GM23338 (cell line): ENCODE measurements around the gene TIAM1. TPM values are rescaled to one million over a fixed set of nuclear protein-coding genes. Genes with fewer than 3 reads are reported as not detected.

ENCODE experiments used
- ATAC-seq: fragments of 200-7000 bp; cut with Tn5 transposase; 3 replicates; pipeline ENCODE4 v1.9.1; 2020
- DNase-seq: peaks from one replicate; pipeline ENCODE4 v3.0.0-alpha.2; 2015; ENCODE audit warnings: low spot score
- H2AFZ ChIP-seq: fragments of 200-600 bp; sonication (generic); 2 replicates; pipeline ENCODE4 v1.8.0; 2016; ENCODE audit warnings: antibody characterized with exemption, mild to moderate bottlenecking, moderate library complexity
- H3F3A ChIP-seq: fragments of 200-600 bp; sonication (generic); replicated peaks from 2 replicates; pipeline ENCODE4 v1.8.0; 2017; ENCODE audit warnings: antibody characterized with exemption, mixed run types, low read depth
- H3K27ac ChIP-seq: fragments of 200-600 bp; sonication (generic); 2 replicates; pipeline ENCODE4 v1.6.1; 2016; ENCODE audit warnings: low read depth
- H3K27me3 ChIP-seq: fragments of 200-600 bp; sonication (generic); 2 replicates; pipeline ENCODE4 v1.8.0; 2016; ENCODE audit warnings: mild to moderate bottlenecking, mixed run types, moderate library complexity; ENCODE audit not compliant: insufficient read depth
- H3K36me3 ChIP-seq: fragments of 200-600 bp; sonication (generic); 2 replicates; pipeline ENCODE4 v1.8.0; 2016; ENCODE audit warnings: mild to moderate bottlenecking; ENCODE audit not compliant: insufficient read depth
- H3K4me1 ChIP-seq: fragments of 200-600 bp; sonication (generic); 2 replicates; pipeline ENCODE4 v1.8.0; 2016; ENCODE audit warnings: mild to moderate bottlenecking, moderate library complexity; ENCODE audit not compliant: insufficient read depth
- H3K4me2 ChIP-seq: fragments of 200-600 bp; sonication (generic); 2 replicates; pipeline ENCODE4 v1.7.1; 2017; ENCODE audit warnings: mixed run types
- H3K4me3 ChIP-seq: fragments of 200-600 bp; sonication (generic); 2 replicates; pipeline ENCODE4 v1.6.1; 2016; ENCODE audit warnings: mixed run types
- H3K79me2 ChIP-seq: fragments of 200-600 bp; sonication (generic); replicated peaks from 2 replicates; pipeline ENCODE4 v1.8.0; 2017; ENCODE audit warnings: mild to moderate bottlenecking; ENCODE audit not compliant: insufficient read depth
- H3K9me2 ChIP-seq: fragments of 200-600 bp; sonication (generic); 2 replicates; pipeline ENCODE4 v1.8.0; 2017; ENCODE audit not compliant: insufficient read depth
- H4K20me1 ChIP-seq: fragments of 200-600 bp; sonication (generic); replicated peaks from 2 replicates; pipeline ENCODE4 v1.8.0; 2017; ENCODE audit warnings: mild to moderate bottlenecking; ENCODE audit not compliant: insufficient read depth
- H3K27ac Mint-ChIP-seq: 2 replicates; pipeline ENCODE4 v1.8.0; 2020; ENCODE audit warnings: inconsistent platforms, mild to moderate bottlenecking, moderate library complexity, mixed read lengths
- H3K27me3 Mint-ChIP-seq: 3 replicates; pipeline ENCODE4 v1.8.0; 2022; ENCODE audit warnings: low read depth, mild to moderate bottlenecking, moderate library complexity, mixed read lengths, inconsistent platforms; ENCODE audit not compliant: insufficient read depth, poor library complexity
- H3K36me3 Mint-ChIP-seq: 3 replicates; pipeline ENCODE4 v1.8.0; 2021; ENCODE audit warnings: low read depth, mild to moderate bottlenecking, inconsistent platforms, moderate library complexity, mixed read lengths
- H3K4me1 Mint-ChIP-seq: 3 replicates; pipeline ENCODE4 v1.8.0; 2020; ENCODE audit warnings: mild to moderate bottlenecking, inconsistent platforms, mixed read lengths
- H3K4me3 Mint-ChIP-seq: 3 replicates; pipeline ENCODE4 v1.8.0; 2021; ENCODE audit warnings: moderate library complexity, mild to moderate bottlenecking, inconsistent platforms, mixed read lengths
- H3K9me3 Mint-ChIP-seq: 3 replicates; pipeline ENCODE4 v1.8.0; 2020; ENCODE audit warnings: moderate library complexity, mild to moderate bottlenecking, inconsistent platforms, mixed read lengths
- CREB1 ChIP-seq: fragments of 250-450 bp; sonication (Bioruptor Pico); IDR thresholded peaks from 2 replicates; pipeline ENCODE4 v1.5.0; 2020; ENCODE audit warnings: low read depth, mild to moderate bottlenecking, moderate library complexity
- CTCF ChIP-seq, 2 experiments: fragments of 200-600 bp in 1 of 2; sonication (generic) in 1 of 2; conservative IDR thresholded peaks; 2 replicates each; pipeline versions ENCODE4 v1.5.1 to v1.6.1; 2016 to 2017; ENCODE audit warnings: antibody characterized with exemption in 2 of 2, low read depth in 2 of 2, mild to moderate bottlenecking in 2 of 2, moderate library complexity in 1 of 2
- ETS1 ChIP-seq: IDR thresholded peaks from 2 replicates; pipeline ENCODE4 v1.6.1; 2016; ENCODE audit warnings: antibody characterized with exemption
- EZH2 ChIP-seq: fragments of 200-600 bp; sonication (generic); IDR thresholded peaks from one replicate; pipeline ENCODE4 v1.8.0; 2017; ENCODE audit warnings: antibody characterized with exemption, mild to moderate bottlenecking, low read depth; ENCODE audit not compliant: unreplicated experiment
- EZH2phosphoT487 ChIP-seq: fragments of 200-600 bp; sonication (generic); IDR thresholded peaks from one replicate; pipeline ENCODE4 v1.8.1; 2018; ENCODE audit warnings: antibody characterized with exemption; ENCODE audit not compliant: unreplicated experiment
- NANOG ChIP-seq: IDR thresholded peaks from 2 replicates; pipeline ENCODE4 v1.6.1; 2016; ENCODE audit warnings: antibody characterized with exemption, borderline replicate concordance
- POLR2AphosphoS5 ChIP-seq: IDR thresholded peaks from 2 replicates; pipeline ENCODE4 v1.6.1; 2016; ENCODE audit warnings: antibody characterized with exemption, low read depth
- REST ChIP-seq: IDR thresholded peaks from one replicate; pipeline ENCODE4 v1.6.1; 2018; ENCODE audit warnings: antibody characterized with exemption; ENCODE audit not compliant: unreplicated experiment
- STAT1 ChIP-seq: IDR thresholded peaks from one replicate; pipeline ENCODE4 v1.6.1; 2016; ENCODE audit warnings: antibody characterized with exemption; ENCODE audit not compliant: unreplicated experiment
- polyA plus RNA-seq: library from polyadenylated mRNA; unstranded; fragments of >200 nt; fragmentation: Nextera tagmentation; extraction: Ambion mirVana; gene quantifications from 2 replicates; pipeline ENCODE4 v1.2.1, GENCODE V29; 2016
- total RNA-seq: library from RNA; depleted of rRNA; stranded (reverse); fragments of >200 nt; shearing (Covaris generic); gene quantifications from 2 replicates; pipeline ENCODE4 v1.2.3, GENCODE V29; 2014

The TIAM1 gene
- total and polyA plus RNA-seq, 2 experiments from 2014 or later: 18.5 to 20.0 TPM

GRCh38 chr21:31176725-31177124 is 167.3 kb downstream of the TIAM1 start:
- Mint-ChIP-seq H3K36me3 (no peaks in the 10 kb centered on the region), H3K27ac (no peak overlapping the region), H3K4me3 (no peak overlapping the region), H3K9me3 (no peaks in the 10 kb centered on the region), H3K27me3 (peaks cover 7% of the 10 kb centered on the region), H3K4me1 (peaks cover 14% of the 10 kb centered on the region)
- Histone ChIP-seq H3K27ac (no peak overlapping the region), H3K4me3 (no peak overlapping the region), H3K36me3 (no peaks in the 10 kb centered on the region), H4K20me1 (no peaks in the 10 kb centered on the region), H3K4me2 (no peak overlapping the region), H3K9me2 (no peaks in the 10 kb centered on the region), H2AFZ (no peak overlapping the region), H3K79me2 (no peaks in the 10 kb centered on the region), H3F3A (no peaks in the 10 kb centered on the region), H3K4me1 (peaks cover 4% of the 10 kb centered on the region; the same call in 1 of the 2 replicates), H3K27me3 (no peaks in the 10 kb centered on the region)
- ATAC-seq: no peak
- no peak for DNase-seq
- TF ChIP-seq ETS1: no peak
- no peak for TF ChIP-seq STAT1
- no peak for TF ChIP-seq REST

- H3K4me2 ChIP-seq: no peak overlapping the region
- no peaks in the 10 kb centered on the region for H3K27me3 ChIP-seq
- peaks cover 4% of the 10 kb centered on the region; the same call in 1 of the 2 replicates for H3K4me1 ChIP-seq
- H3K36me3 ChIP-seq: no peaks in the 10 kb centered on the region
- Mint-ChIP-seq H3K4me1 (peaks cover 15% of the 10 kb centered on the region), H3K27ac (no peak overlapping the region), H3K36me3 (no peaks in the 10 kb centered on the region), H3K9me3 (no peaks in the 10 kb centered on the region), H3K4me3 (no peak overlapping the region), H3K27me3 (peaks cover 7% of the 10 kb centered on the region)
- H3K4me3 ChIP-seq: no peak overlapping the region
- no peaks in the 10 kb centered on the region for H4K20me1 ChIP-seq
- H2AFZ ChIP-seq: no peak overlapping the region
- no peak for ATAC-seq
- no peak for DNase-seq
- no peaks in the 10 kb centered on the region for H3K9me2 ChIP-seq
- no peak for TF ChIP-seq CTCF (conservative IDR thresholded peaks at IDR 0.05; ENCODE audit: low read depth in 2 of 2)
- no peak for TF ChIP-seq NANOG
- no peak for TF ChIP-seq POLR2AphosphoS5
- TF ChIP-seq EZH2: no peak
- TF ChIP-seq ETS1: no peak
- TF ChIP-seq CREB1 (CRISPR knock-in tag): no peak
- no peak for TF ChIP-seq EZH2phosphoT487
- H3F3A ChIP-seq: no peaks in the 10 kb centered on the region
- H3K27ac ChIP-seq: no peak overlapping the region
- H3K79me2 ChIP-seq: no peaks in the 10 kb centered on the region
Measured at GRCh38 chr21:31176080-31176551, 167.9 kb downstream of the TIAM1 start.
